Esophagus squamous epithelium (tissue), 5 donors: Measurements from ENCODE around the gene CAMK1D. TPM values are rescaled to one million over a fixed set of nuclear protein-coding genes. Genes with fewer than 3 reads are reported as not detected.
"Not testable (repeated sequence)": the region's sequence is repeated elsewhere in the genome, so short reads cannot be mapped to it uniquely, and the experiment has no call there.

Experiments
- DNase-seq: peaks from one replicate; lab custom pipeline; 2025; lab: John Stamatoyannopoulos, UW
- H3K27ac ChIP-seq, 4 donors: fragments of 200-600 bp; sonication (generic); one replicate each; pipeline ENCODE4 v1.5.1; 2016 to 2019; ENCODE audit warnings: mild to moderate bottlenecking in 1 of 4
- H3K27me3 ChIP-seq, 4 donors: fragments of 200-600 bp; sonication (generic); 1 replicate in 3 of 4; 2 replicates in 1 of 4; pipeline versions ENCODE4 v1.5.1 to v1.6.0; 2017 to 2021; ENCODE audit warnings: antibody characterized with exemption in 1 of 4
- H3K36me3 ChIP-seq, 3 donors: fragments of 200-600 bp; sonication (generic); one replicate each; pipeline ENCODE4 v1.5.1; 2016 to 2019
- H3K4me1 ChIP-seq, 3 donors: fragments of 200-600 bp; sonication (generic); one replicate each; pipeline ENCODE4 v1.5.1; 2017 to 2019
- H3K4me3 ChIP-seq, 4 donors: fragments of 200-600 bp; sonication (generic); 1 replicate in 3 of 4; 2 replicates in 1 of 4; pipeline ENCODE4 v1.5.1; 2016 to 2019; ENCODE audit warnings: mild to moderate bottlenecking in 2 of 4, moderate library complexity in 1 of 4
- H3K9me3 ChIP-seq, 3 donors: fragments of 200-600 bp; sonication (generic); one replicate each; pipeline ENCODE4 v1.5.1; 2016 to 2019
- POLR2A ChIP-seq, 4 donors: fragments of 450-650 bp; IDR thresholded peaks; one replicate each; pipeline ENCODE4 v1.6.1; 2017; ENCODE audit warnings: antibody characterized with exemption in 4 of 4, mild to moderate bottlenecking in 4 of 4, moderate library complexity in 3 of 4
- WGBS, 2 donors: methylation state at CpG; one replicate each; pipeline ENCODE4 v1.1.5; 2018; 5-methylcytosine and 5-hydroxymethylcytosine counted together
- intact Hi-C: fragments of 100-400 bp; cut with DNase I; formaldehyde crosslinking; loops from one replicate; pipeline ENCODE4 v1.15.0; 2022
- total RNA-seq, 4 donors: library from RNA; depleted of rRNA; stranded (reverse); fragments of >200 nt; gene quantifications; one replicate each; pipeline ENCODE4 v1.1.0, GENCODE V29; 2016
- TF ChIP-seq, protein P1 (sequence below), 6 experiments: fragments of 450-650 bp in 4 of 6; fragments of 200-600 bp in 2 of 6; sonication (generic) in 2 of 6; IDR thresholded peaks; one replicate each; pipeline ENCODE4 v1.5.1; 2016 to 2019; ENCODE audit warnings: antibody characterized with exemption in 6 of 6, mild to moderate bottlenecking in 4 of 6, moderate library complexity in 4 of 6
- donor health status: DM: yes; HTN: yes; CAD: no.

Gene CAMK1D
- total RNA-seq, 4 donors from 2014 or later: 3.8 to 11.8 (median 9.9) TPM

- H3K27ac ChIP-seq: no peak overlapping the region
- intact Hi-C loops: no loop called here
- H3K9me3 ChIP-seq: no peaks in the 10 kb centered on the region
- H3K4me1 ChIP-seq: no peaks in the 10 kb centered on the region
- H3K4me3 ChIP-seq: no peak overlapping the region
- TF ChIP-seq, protein P1, sequence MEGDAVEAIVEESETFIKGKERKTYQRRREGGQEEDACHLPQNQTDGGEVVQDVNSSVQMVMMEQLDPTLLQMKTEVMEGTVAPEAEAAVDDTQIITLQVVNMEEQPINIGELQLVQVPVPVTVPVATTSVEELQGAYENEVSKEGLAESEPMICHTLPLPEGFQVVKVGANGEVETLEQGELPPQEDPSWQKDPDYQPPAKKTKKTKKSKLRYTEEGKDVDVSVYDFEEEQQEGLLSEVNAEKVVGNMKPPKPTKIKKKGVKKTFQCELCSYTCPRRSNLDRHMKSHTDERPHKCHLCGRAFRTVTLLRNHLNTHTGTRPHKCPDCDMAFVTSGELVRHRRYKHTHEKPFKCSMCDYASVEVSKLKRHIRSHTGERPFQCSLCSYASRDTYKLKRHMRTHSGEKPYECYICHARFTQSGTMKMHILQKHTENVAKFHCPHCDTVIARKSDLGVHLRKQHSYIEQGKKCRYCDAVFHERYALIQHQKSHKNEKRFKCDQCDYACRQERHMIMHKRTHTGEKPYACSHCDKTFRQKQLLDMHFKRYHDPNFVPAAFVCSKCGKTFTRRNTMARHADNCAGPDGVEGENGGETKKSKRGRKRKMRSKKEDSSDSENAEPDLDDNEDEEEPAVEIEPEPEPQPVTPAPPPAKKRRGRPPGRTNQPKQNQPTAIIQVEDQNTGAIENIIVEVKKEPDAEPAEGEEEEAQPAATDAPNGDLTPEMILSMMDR (IDR thresholded peaks at IDR 0.05): no peak
- TF ChIP-seq POLR2A (IDR thresholded peaks at IDR 0.05): no peak
- no peaks in the 10 kb centered on the region for H3K36me3 ChIP-seq
- WGBS, 2 donors: 77 to 86% methylated on average over 6 of the region's 6 CpGs
- no peak for DNase-seq
- H3K27me3 ChIP-seq: no peaks in the 10 kb centered on the region
Measured at GRCh38 chr10:12542133-12542670, 192.9 kb downstream of the CAMK1D start.

GRCh38 chr10:12543589-12543988, 194.2 kb downstream of the CAMK1D start:
- WGBS, 2 donors: 93 to 95% methylated on average over 3 of the region's 3 CpGs
- Histone ChIP-seq H3K27me3 (no peaks in the 10 kb centered on the region), H3K4me3 (no peak overlapping the region), H3K36me3 (no peaks in the 10 kb centered on the region), H3K27ac (no peak overlapping the region), H3K9me3 (no peaks in the 10 kb centered on the region), H3K4me1 (no peaks in the 10 kb centered on the region)
- intact Hi-C loops: no loop called here
- no peak for DNase-seq
- TF ChIP-seq, protein P1 (IDR thresholded peaks at IDR 0.05): no peak
- TF ChIP-seq POLR2A (IDR thresholded peaks at IDR 0.05): no peak

GRCh38 chr10:12546160-12546802, 196.9 kb downstream of the CAMK1D start:
- H3K36me3 ChIP-seq, H3K4me1 ChIP-seq, H3K27ac ChIP-seq, H3K4me3 ChIP-seq, DNase-seq, H3K9me3 ChIP-seq, H3K27me3 ChIP-seq: not testable (repeated sequence)
- WGBS, 2 donors: 94 to 96% methylated on average over 7 to 10 of the region's 10 CpGs
- intact Hi-C loops: loop anchor here (2.0 kb wide), 1 partner anchor 25 kb away; no protein-coding TSS in a partner anchor

DNA sequence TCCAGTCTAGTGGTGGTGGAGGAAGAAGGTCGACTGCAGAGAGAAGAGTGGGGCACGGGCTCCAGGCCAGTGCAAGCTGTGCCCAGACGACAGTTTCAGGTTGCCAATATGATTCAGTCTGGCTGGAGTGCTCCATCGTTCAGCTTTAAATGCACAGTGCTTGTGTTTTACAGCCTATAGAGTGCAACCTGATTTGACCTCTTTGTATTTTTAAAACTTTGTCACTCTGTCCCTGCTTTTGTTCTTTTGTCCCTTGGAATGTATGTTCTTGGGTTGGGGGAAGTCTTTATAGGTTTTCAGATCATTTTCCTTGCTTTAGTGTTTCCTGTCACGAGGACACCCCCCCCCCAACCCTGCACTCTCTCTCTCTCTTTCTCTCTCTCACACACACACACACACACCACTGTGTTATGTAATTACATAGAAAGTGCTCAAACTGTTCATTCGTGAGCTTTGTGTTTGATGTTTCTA, 198.0 kb downstream of the CAMK1D start:
- no peak for DNase-seq
- Histone ChIP-seq H3K4me1 (no peaks in the 10 kb centered on the region), H3K27ac (no peak overlapping the region), H3K36me3 (no peaks in the 10 kb centered on the region), H3K27me3 (no peaks in the 10 kb centered on the region), H3K4me3 (no peak overlapping the region), H3K9me3 (no peaks in the 10 kb centered on the region)
- 35% methylated on average over 6 of the region's 6 CpGs for WGBS, 2 donors
- no peak for TF ChIP-seq POLR2A (IDR thresholded peaks at IDR 0.05)
- TF ChIP-seq, protein P1 (IDR thresholded peaks at IDR 0.05): no peak
- intact Hi-C loops: loop anchor here (2.0 kb wide), 1 partner anchor 23 kb away; no protein-coding TSS in a partner anchor

- intact Hi-C loops: no loop called here
- no peak overlapping the region for H3K27ac ChIP-seq
- TF ChIP-seq, protein P1 (IDR thresholded peaks at IDR 0.05): no peak
- no peak for TF ChIP-seq POLR2A (IDR thresholded peaks at IDR 0.05)
- H3K27me3 ChIP-seq: no peaks in the 10 kb centered on the region
- H3K4me3 ChIP-seq: no peak overlapping the region
- no peaks in the 10 kb centered on the region for H3K4me1 ChIP-seq
- no peaks in the 10 kb centered on the region for H3K9me3 ChIP-seq
- WGBS, 2 donors: 70 to 86% methylated on average over 4 to 5 of the region's 5 CpGs
- DNase-seq: no peak
- H3K36me3 ChIP-seq: peaks cover 0 to 8% (median 0%) of the 10 kb centered on the region in 3 donors
Measured at GRCh38 chr10:12549297-12549696, 199.9 kb downstream of the CAMK1D start.
